Mesenchymal stem cell (in vitro differentiated cells and primary cell): ENCODE results near the gene KCNH5.
"Not testable (repeated sequence)": the region's sequence is repeated elsewhere in the genome, so short reads cannot be mapped to it uniquely, and the experiment has no call there.

Experiments
- DNase-seq: peaks from one replicate; pipeline ENCODE4 v3.0.0-alpha.2; 2013
- H2AFZ ChIP-seq: one replicate; pipeline ENCODE4 v1.6.1; 2013; ENCODE audit warnings: low read depth, mild to moderate bottlenecking, control low read depth, inconsistent platforms, low read length, moderate library complexity
- H2AK5ac ChIP-seq: 2 replicates; pipeline ENCODE4 v1.6.1; 2013; ENCODE audit warnings: low read length, moderate library complexity, mild to moderate bottlenecking, inconsistent platforms; ENCODE audit not compliant: severe bottlenecking
- H2BK120ac ChIP-seq: one replicate; pipeline ENCODE4 v1.6.1; 2013; ENCODE audit warnings: low read depth, mild to moderate bottlenecking, inconsistent platforms, low read length, moderate library complexity
- H2BK12ac ChIP-seq, 2 experiments: one replicate each; pipeline ENCODE4 v1.6.1; 2013; ENCODE audit warnings: inconsistent platforms in 2 of 2, low read length in 2 of 2, mild to moderate bottlenecking in 2 of 2, moderate library complexity in 2 of 2, control low read depth in 1 of 2
- H2BK15ac ChIP-seq: one replicate; pipeline ENCODE4 v1.6.1; 2013; ENCODE audit warnings: mild to moderate bottlenecking, low read depth, inconsistent platforms; ENCODE audit not compliant: poor library complexity, severe bottlenecking
- H2BK5ac ChIP-seq: 2 replicates; pipeline ENCODE4 v1.6.1; 2013; ENCODE audit warnings: low read depth, mild to moderate bottlenecking, low read length, control low read depth, inconsistent platforms; ENCODE audit not compliant: poor library complexity, severe bottlenecking
- H3K14ac ChIP-seq, 2 experiments: one replicate each; pipeline ENCODE4 v1.6.1; 2013; ENCODE audit warnings: inconsistent platforms in 2 of 2, low read length in 2 of 2, control low read depth in 1 of 2, mild to moderate bottlenecking in 1 of 2, moderate library complexity in 1 of 2
- H3K18ac ChIP-seq, 2 experiments: one replicate each; pipeline ENCODE4 v1.6.1; 2013; ENCODE audit warnings: inconsistent platforms in 2 of 2, low read length in 2 of 2, control low read depth in 1 of 2, low read depth in 1 of 2, mild to moderate bottlenecking in 1 of 2
- H3K23ac ChIP-seq, 2 experiments: one replicate each; pipeline ENCODE4 v1.6.1; 2013; ENCODE audit warnings: inconsistent platforms in 2 of 2, low read length in 2 of 2, mild to moderate bottlenecking in 2 of 2, moderate library complexity in 2 of 2, control low read depth in 1 of 2
- H3K27ac ChIP-seq: 2 replicates; pipeline ENCODE4 v1.5.1; 2013; ENCODE audit warnings: mild to moderate bottlenecking, moderate library complexity, low read length, control low read depth, inconsistent platforms; ENCODE audit not compliant: poor library complexity, severe bottlenecking
- H3K27me3 ChIP-seq, 2 experiments: 2 replicates each; pipeline versions ENCODE4 v1.6.1 to v1.7.0; 2013; ENCODE audit warnings: low read length in 2 of 2, mild to moderate bottlenecking in 2 of 2, moderate library complexity in 2 of 2, control low read depth in 1 of 2, inconsistent platforms in 1 of 2; ENCODE audit not compliant: control insufficient read depth in 1 of 2, insufficient read depth in 1 of 2
- H3K36me3 ChIP-seq, 2 experiments: 2 replicates each; pipeline versions ENCODE4 v1.6.1 to v1.7.0; 2013; ENCODE audit warnings: low read length in 2 of 2, control low read depth in 1 of 2, inconsistent platforms in 1 of 2, low read depth in 1 of 2, mild to moderate bottlenecking in 1 of 2; ENCODE audit not compliant: insufficient read depth in 2 of 2, control insufficient read depth in 1 of 2
- H3K4ac ChIP-seq, 2 experiments: one replicate each; pipeline ENCODE4 v1.6.1; 2013; ENCODE audit warnings: inconsistent platforms in 2 of 2, low read length in 2 of 2, mild to moderate bottlenecking in 2 of 2, moderate library complexity in 2 of 2, control low read depth in 1 of 2, low read depth in 1 of 2
- H3K4me1 ChIP-seq: 2 replicates; pipeline ENCODE4 v1.6.1; 2013; ENCODE audit warnings: low read depth, low read length, control low read depth; ENCODE audit not compliant: control insufficient read depth, insufficient read depth
- H3K4me2 ChIP-seq: 2 replicates; pipeline ENCODE4 v1.6.1; 2013; ENCODE audit warnings: low read length, mild to moderate bottlenecking, inconsistent platforms; ENCODE audit not compliant: poor library complexity, severe bottlenecking
- H3K4me3 ChIP-seq, 2 experiments: 2 replicates each; pipeline versions ENCODE4 v1.5.1 to v1.7.0; 2013; ENCODE audit warnings: low read length in 2 of 2, mild to moderate bottlenecking in 2 of 2, control low read depth in 1 of 2, low read depth in 1 of 2; ENCODE audit not compliant: insufficient read depth in 1 of 2
- H3K79me1 ChIP-seq: replicated peaks from 2 replicates; pipeline ENCODE4 v1.6.1; 2013; ENCODE audit warnings: mild to moderate bottlenecking, control low read depth, low read length, inconsistent platforms; ENCODE audit not compliant: poor library complexity, severe bottlenecking
- H3K9ac ChIP-seq: 2 replicates; pipeline ENCODE4 v1.7.0; 2013; ENCODE audit warnings: mild to moderate bottlenecking, low read length, moderate library complexity
- H3K9me3 ChIP-seq: 2 replicates; pipeline ENCODE4 v1.7.0; 2013; ENCODE audit warnings: mild to moderate bottlenecking, low read length; ENCODE audit not compliant: control insufficient read depth
- H4K8ac ChIP-seq: one replicate; pipeline ENCODE4 v1.6.1; 2013; ENCODE audit warnings: inconsistent platforms, mild to moderate bottlenecking, low read length, moderate library complexity
- H4K91ac ChIP-seq: one replicate; pipeline ENCODE4 v1.6.1; 2013; ENCODE audit warnings: mild to moderate bottlenecking, low read length, inconsistent platforms
- WGBS: methylation state at CpG from one replicate; pipeline ENCODE4 v1.1.7; 2013; ENCODE audit warnings: mixed read lengths; 5-methylcytosine and 5-hydroxymethylcytosine counted together

KCNH5 gene

DNA sequence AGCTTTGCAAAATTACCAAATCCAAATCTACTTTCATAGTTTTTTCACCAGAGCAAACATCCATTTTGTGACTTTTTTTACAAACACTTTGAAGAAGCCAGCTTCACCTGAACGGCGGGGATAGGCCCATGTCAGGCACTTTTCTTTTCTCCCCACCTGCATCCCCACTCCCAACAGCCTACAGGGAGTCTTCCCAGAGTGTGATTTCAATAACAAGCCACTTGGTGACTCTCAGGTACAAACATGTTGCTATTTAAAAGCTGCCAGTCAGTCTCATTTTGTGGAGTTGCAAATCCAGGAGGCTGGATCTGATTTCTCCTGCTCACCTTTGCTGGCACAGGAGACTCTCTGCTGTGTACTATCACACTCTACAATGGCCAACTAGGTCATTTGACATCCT is 285.5 kb downstream of the KCNH5 start:
- no peak overlapping the region for H4K91ac ChIP-seq
- H3K9ac ChIP-seq, result no peak overlapping the region
- no peak overlapping the region for H2BK15ac ChIP-seq
- no peak overlapping the region for H2AFZ ChIP-seq
- no peak overlapping the region for H2BK12ac ChIP-seq
- no peak overlapping the region for H2AK5ac ChIP-seq
- H3K27me3 ChIP-seq, result no peaks in the 10 kb centered on the region
- no peak overlapping the region for H2BK5ac ChIP-seq
- H3K27ac ChIP-seq, result no peak overlapping the region
- H3K79me1 ChIP-seq, result no peaks in the 10 kb centered on the region
- no peaks in the 10 kb centered on the region for H3K36me3 ChIP-seq
- H3K9me3 ChIP-seq, result peaks cover 24% of the 10 kb centered on the region
- DNase-seq, result no peak
- H3K4ac ChIP-seq, result no peak overlapping the region
- H4K8ac ChIP-seq, result no peak overlapping the region
- H3K4me2 ChIP-seq, result no peak overlapping the region
- no peak overlapping the region for H3K4me3 ChIP-seq
- H2BK120ac ChIP-seq, result no peak overlapping the region
- no peak overlapping the region for H3K23ac ChIP-seq
- no peak overlapping the region for H3K18ac ChIP-seq
- no peaks in the 10 kb centered on the region for H3K4me1 ChIP-seq
- WGBS, result 57% methylated on average over 2 of the region's 2 CpGs
- H3K14ac ChIP-seq, result no peak overlapping the region

DNA sequence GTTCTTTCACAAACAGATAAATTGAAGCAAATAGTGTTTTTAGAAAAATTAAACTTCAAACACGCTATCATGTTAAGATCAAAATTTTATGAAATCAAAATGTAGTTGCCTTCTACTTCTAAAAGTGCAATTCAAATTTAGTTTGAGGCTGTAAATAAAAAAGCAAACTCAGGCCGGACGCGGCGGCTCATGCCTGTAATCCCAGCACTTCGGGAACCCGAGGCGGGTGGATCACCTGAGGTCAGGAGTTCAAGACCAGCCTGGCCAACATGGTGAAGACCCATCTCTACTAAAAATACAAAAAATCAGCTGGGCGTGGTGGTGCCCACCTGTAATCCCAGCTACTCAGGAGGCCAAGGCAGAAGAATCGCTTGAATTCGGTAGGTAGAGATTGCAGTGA is 298.4 kb downstream of the KCNH5 start:
- not testable (repeated sequence) for H2AK5ac ChIP-seq, H3K18ac ChIP-seq, H2BK120ac ChIP-seq, H3K4me1 ChIP-seq, H2AFZ ChIP-seq, H3K14ac ChIP-seq, H3K23ac ChIP-seq, H3K36me3 ChIP-seq, H3K27me3 ChIP-seq, H4K91ac ChIP-seq, H3K9me3 ChIP-seq, H3K27ac ChIP-seq, H4K8ac ChIP-seq, H3K4me3 ChIP-seq, H3K9ac ChIP-seq, H3K79me1 ChIP-seq, H2BK12ac ChIP-seq, H3K4ac ChIP-seq, DNase-seq, H2BK15ac ChIP-seq, H3K4me2 ChIP-seq, H2BK5ac ChIP-seq
- 94% methylated on average over 10 of the region's 11 CpGs for WGBS

DNA sequence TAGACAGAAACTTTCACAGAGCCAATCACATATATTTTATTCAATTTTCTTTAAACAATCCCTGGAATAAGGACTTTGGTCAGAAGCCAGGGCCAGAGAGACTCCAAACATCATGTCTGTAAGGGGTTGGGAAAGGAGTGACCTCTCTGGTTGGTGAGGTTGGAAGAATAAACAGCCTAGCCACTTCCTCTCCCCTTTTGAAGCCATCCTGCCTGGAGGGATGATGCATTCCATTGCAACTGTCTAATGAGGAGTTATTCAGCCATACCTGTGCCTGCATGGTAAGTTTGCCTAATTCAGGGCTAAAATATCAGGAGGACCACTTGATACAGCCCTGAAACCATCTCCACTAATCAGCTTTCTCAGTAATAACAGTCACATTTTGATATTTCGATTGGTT is 299.8 kb downstream of the KCNH5 start:
- WGBS, result 82% methylated on average over 1 of the region's 1 CpG
- H2AK5ac ChIP-seq, result no peak overlapping the region
- H2AFZ ChIP-seq, result no peak overlapping the region
- no peak overlapping the region for H3K14ac ChIP-seq
- H3K4me1 ChIP-seq, result no peaks in the 10 kb centered on the region
- H3K4me2 ChIP-seq, result no peak overlapping the region
- no peak overlapping the region for H3K23ac ChIP-seq
- H3K18ac ChIP-seq, result no peak overlapping the region
- no peak overlapping the region for H3K27ac ChIP-seq
- DNase-seq, result peak; percentile 10
- H2BK15ac ChIP-seq, result no peak overlapping the region
- no peak overlapping the region for H4K8ac ChIP-seq
- no peak overlapping the region for H2BK5ac ChIP-seq
- no peak overlapping the region for H2BK12ac ChIP-seq
- H3K9me3 ChIP-seq, result no peaks in the 10 kb centered on the region
- H3K36me3 ChIP-seq, result no peaks in the 10 kb centered on the region
- H2BK120ac ChIP-seq, result no peak overlapping the region
- H3K27me3 ChIP-seq, result no peaks in the 10 kb centered on the region
- no peaks in the 10 kb centered on the region for H3K79me1 ChIP-seq
- H3K4ac ChIP-seq, result no peak overlapping the region
- no peak overlapping the region for H3K4me3 ChIP-seq
- no peak overlapping the region for H3K9ac ChIP-seq
- H4K91ac ChIP-seq, result no peak overlapping the region

DNA sequence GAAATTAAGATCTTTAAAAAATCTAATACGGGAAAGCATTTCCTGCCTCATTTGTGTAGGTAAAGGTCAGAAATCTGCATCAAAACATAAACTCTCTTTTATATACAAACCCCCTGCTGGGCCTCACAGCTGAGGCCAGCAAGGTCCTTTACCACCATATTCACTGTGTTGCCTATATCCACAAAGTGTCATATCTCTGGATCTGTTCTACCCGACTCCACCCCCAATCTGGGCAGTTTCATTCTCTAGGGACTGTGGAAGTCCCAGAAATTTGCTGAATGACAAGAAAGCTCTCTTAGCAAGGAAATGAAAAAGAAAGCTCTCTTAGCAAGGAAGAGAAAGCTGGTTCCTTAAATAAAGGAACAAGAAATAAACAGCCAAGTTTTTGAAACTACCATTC is 301.7 kb downstream of the KCNH5 start:
- Histone ChIP-seq H2BK120ac (no peak overlapping the region), H3K9me3 (no peaks in the 10 kb centered on the region), H3K27ac (no peak overlapping the region), H3K14ac (no peak overlapping the region), H3K79me1 (no peaks in the 10 kb centered on the region), H3K36me3 (no peaks in the 10 kb centered on the region), H2BK15ac (no peak overlapping the region), H3K4me2 (no peak overlapping the region), H2AFZ (no peak overlapping the region), H3K4me3 (no peak overlapping the region), H3K27me3 (no peaks in the 10 kb centered on the region), H3K18ac (no peak overlapping the region), H3K4me1 (no peaks in the 10 kb centered on the region), H4K8ac (no peak overlapping the region), H4K91ac (no peak overlapping the region), H2BK5ac (no peak overlapping the region), H3K23ac (no peak overlapping the region), H2AK5ac (no peak overlapping the region), H3K9ac (no peak overlapping the region), H3K4ac (no peak overlapping the region), H2BK12ac (no peak overlapping the region)
- DNase-seq, result peak; percentile 30
- WGBS, result 25% methylated on average over 1 of the region's 2 CpGs
